Endothelial cell of umbilical vein (primary cell): ENCODE results near the gene TRPM5. TPM values are rescaled to one million over a fixed set of nuclear protein-coding genes. Genes with fewer than 3 reads are reported as not detected.

ENCODE experiments used
- BruUV-seq: library from RNA; stranded (reverse); fragments of 400-500 nt; replicated peaks from 2 replicates; lab custom pipeline; 2021; lab: Mats Ljungman, UMichigan
- CTCF ChIA-PET: fragments of 300-600, 350-600 bp; sonication (Branson Sonifier 250); formaldehyde crosslinking; loops from one replicate; lab custom pipeline; 2021; ENCODE audit warnings: antibody characterized with exemption, inconsistent platforms; lab: Charles Lee
- POLR2A ChIA-PET: fragments of 300-600, 350-600 bp; sonication (Branson Sonifier 250); formaldehyde crosslinking; loops from one replicate; lab custom pipeline; 2021; ENCODE audit warnings: antibody characterized with exemption, inconsistent platforms; lab: Charles Lee
- DNase-seq: peaks from one replicate; pipeline ENCODE4 v3.0.0-alpha.2; 2011; ENCODE audit warnings: low read depth, low spot score
- FAIRE-seq: peaks from 2 replicates; lab custom pipeline; 2011; peaks lifted over from hg19 to GRCh38; lab: Jason Lieb, UNC
- H2AFZ ChIP-seq: 2 replicates; pipeline ENCODE4 v1.6.0; 2012; ENCODE audit warnings: low read depth, low read length, control low read depth, inconsistent platforms
- H3K27ac ChIP-seq: 2 replicates; pipeline ENCODE4 v1.5.1; 2011; ENCODE audit warnings: low read depth, mild to moderate bottlenecking, control low read depth, low read length, moderate library complexity; ENCODE audit not compliant: insufficient read depth
- H3K27me3 ChIP-seq, 2 experiments: 2 replicates each; pipeline versions ENCODE4 v1.6.0 to v1.6.1; 2011; ENCODE audit warnings: low read length in 2 of 2, mixed read lengths in 1 of 2; ENCODE audit not compliant: control insufficient read depth in 2 of 2, insufficient read depth in 2 of 2
- H3K36me3 ChIP-seq, 2 experiments: 2 replicates in 1 of 2; 3 replicates in 1 of 2; pipeline ENCODE4 v1.5.1; 2011; ENCODE audit warnings: low read length in 2 of 2, mild to moderate bottlenecking in 1 of 2, moderate library complexity in 1 of 2; ENCODE audit not compliant: control insufficient read depth in 2 of 2, insufficient read depth in 2 of 2; ENCODE audit errors: extremely low read depth in 1 of 2
- H3K4me1 ChIP-seq: 3 replicates; pipeline ENCODE4 v1.5.1; 2011; ENCODE audit warnings: mild to moderate bottlenecking, low read length; ENCODE audit not compliant: control insufficient read depth, insufficient read depth; ENCODE audit errors: extremely low read depth
- H3K4me2 ChIP-seq: 2 replicates; pipeline ENCODE4 v1.6.1; 2011; ENCODE audit warnings: low read length, control low read depth, mixed read lengths; ENCODE audit not compliant: insufficient read depth
- H3K4me3 ChIP-seq, 3 experiments: fragments of 200-600 bp in 1 of 3; sonication (generic), shearing (Covaris generic) in 1 of 3; replicated peaks in 1 of 3; 2 replicates each; pipeline ENCODE4 v1.5.1; 2011 to 2016; ENCODE audit warnings: control low read depth in 3 of 3, low read length in 3 of 3, mild to moderate bottlenecking in 2 of 3, inconsistent platforms in 1 of 3, low read depth in 1 of 3, moderate library complexity in 1 of 3; ENCODE audit not compliant: insufficient read depth in 1 of 3
- H3K79me2 ChIP-seq: 2 replicates; pipeline ENCODE4 v1.6.0; 2012; ENCODE audit warnings: low read length, inconsistent platforms; ENCODE audit not compliant: control insufficient read depth, insufficient read depth
- H3K9ac ChIP-seq: replicated peaks from 2 replicates; pipeline ENCODE3; 2011; ENCODE audit warnings: low read length, control low read depth; ENCODE audit not compliant: insufficient read depth; ENCODE audit errors: extremely low read depth
- H3K9me1 ChIP-seq: replicated peaks from 3 replicates; pipeline ENCODE4 v1.6.0; 2011; ENCODE audit warnings: mild to moderate bottlenecking, low read length; ENCODE audit not compliant: control insufficient read depth, insufficient read depth; ENCODE audit errors: extremely low read depth
- H3K9me3 ChIP-seq: replicated peaks from 2 replicates; pipeline ENCODE4 v1.5.1; 2012; ENCODE audit warnings: low read length, inconsistent platforms; ENCODE audit not compliant: control insufficient read depth, insufficient read depth
- H4K20me1 ChIP-seq: replicated peaks from 2 replicates; pipeline ENCODE3; 2011; ENCODE audit warnings: mild to moderate bottlenecking, low read length; ENCODE audit not compliant: control insufficient read depth, insufficient read depth; ENCODE audit errors: extremely low read depth
- CTCF ChIP-seq, 2 donors: IDR thresholded peaks; 1 replicate in 1 of 2; 2 replicates in 1 of 2; pipeline ENCODE4 v1.5.1; 2011; ENCODE audit warnings: low read length in 2 of 2, mild to moderate bottlenecking in 2 of 2, moderate library complexity in 2 of 2, control low read depth in 1 of 2, inconsistent platforms in 1 of 2, low read depth in 1 of 2; ENCODE audit not compliant: insufficient read depth in 1 of 2; ENCODE audit errors: extremely low read depth in 1 of 2
- EZH2 ChIP-seq: IDR thresholded peaks from 2 replicates; pipeline ENCODE4 v1.6.1; 2012; ENCODE audit warnings: borderline replicate concordance, low read depth, mild to moderate bottlenecking, moderate library complexity, low read length, inconsistent platforms; ENCODE audit not compliant: severe bottlenecking
- FOS ChIP-seq: IDR thresholded peaks from 2 replicates; pipeline ENCODE4 v1.6.1; 2011; ENCODE audit warnings: mild to moderate bottlenecking, low read length, moderate library complexity, borderline replicate concordance; ENCODE audit not compliant: insufficient read depth
- GATA2 ChIP-seq: IDR thresholded peaks from 2 replicates; pipeline ENCODE4 v1.7.0; 2011; ENCODE audit warnings: low read depth, mild to moderate bottlenecking, moderate library complexity, mixed read lengths, low read length; ENCODE audit not compliant: insufficient read length, insufficient read depth
- JUN ChIP-seq: IDR thresholded peaks from 2 replicates; pipeline ENCODE4 v1.6.1; 2011; ENCODE audit warnings: borderline replicate concordance, low read depth; ENCODE audit not compliant: insufficient read length, insufficient read depth
- MAX ChIP-seq: IDR thresholded peaks from 2 replicates; pipeline ENCODE4 v1.6.1; 2011; ENCODE audit not compliant: insufficient read depth, insufficient read length
- MYC ChIP-seq: IDR thresholded peaks from one replicate; pipeline ENCODE4 v1.6.1; 2011; ENCODE audit warnings: mild to moderate bottlenecking, low read depth, low read length
- POLR2A ChIP-seq: IDR thresholded peaks from 2 replicates; pipeline ENCODE4 v1.6.1; 2012; ENCODE audit warnings: low read depth, mild to moderate bottlenecking, control low read depth, low read length
- POLR2AphosphoS5 ChIP-seq: IDR thresholded peaks from 2 replicates; pipeline ENCODE4 v1.6.1; 2012; ENCODE audit warnings: low read depth, mild to moderate bottlenecking, control low read depth, low read length, moderate library complexity; ENCODE audit not compliant: insufficient read depth
- dilution Hi-C: fragments of 300-500 bp; cut with MboI; formaldehyde crosslinking; loops from one replicate; pipeline ENCODE4 v1.15.0; 2019; ENCODE audit warnings: low sequenced_read_pairs; ENCODE audit not compliant: extremely low pct_ligation_motif_present
- intact Hi-C: fragments of 100-400 bp; cut with micrococcal nuclease; formaldehyde crosslinking; loops from one replicate; pipeline ENCODE4 v1.10.0; 2022
- polyA plus RNA-seq, 4 experiments: library from polyadenylated mRNA; depleted of rRNA in 3 of 4; stranded (reverse) in 3 of 4; unstranded in 1 of 4; fragments of >200 nt; gene quantifications; 2 replicates each; pipeline versions ENCODE4 v1.2.1 to v1.2.3, GENCODE V29; 2011 to 2012; ENCODE audit warnings: missing spikeins in 1 of 4
- total RNA-seq: library from RNA; stranded (reverse); gene quantifications from 2 replicates; pipeline ENCODE4 v1.2.3, GENCODE V29; 2021

Gene TRPM5
- total and polyA plus RNA-seq, 2 donors (not counting 3 experiments of a cell fraction or from before 2014, with no cell fraction given), result not detected

DNA sequence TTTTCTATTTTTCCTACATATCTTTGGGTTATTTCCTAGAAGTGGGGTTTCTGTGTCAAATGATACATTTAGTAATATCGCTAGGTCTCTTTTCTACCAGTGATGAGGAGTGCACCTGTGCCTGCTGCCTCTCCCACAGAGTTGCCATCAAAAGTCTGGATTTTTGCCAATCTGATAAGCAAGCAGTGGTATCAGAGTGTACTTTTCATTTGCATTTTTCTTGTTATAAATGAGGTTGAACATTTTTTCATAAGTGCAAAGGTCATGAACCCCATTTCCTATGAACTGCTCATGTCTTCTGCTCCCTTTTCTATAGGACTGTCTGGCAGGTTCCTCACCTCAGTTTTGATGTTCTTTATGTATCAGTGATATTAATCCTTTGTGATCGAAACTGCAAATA is 1.7 kb downstream of the TRPM5 start:
- TF ChIP-seq GATA2, result peak; percentile 32
- TF ChIP-seq FOS, result no peak
- Histone ChIP-seq H4K20me1 (no peaks in the 10 kb centered on the region), H3K4me3 (no peak overlapping the region), H3K9me1 (no peaks in the 10 kb centered on the region), H2AFZ (no peak overlapping the region), H3K36me3 (no peaks in the 10 kb centered on the region), H3K27ac (no peak overlapping the region), H3K4me1 (no peaks in the 10 kb centered on the region), H3K79me2 (no peaks in the 10 kb centered on the region), H3K9me3 (no peaks in the 10 kb centered on the region), H3K9ac (no peak overlapping the region), H3K27me3 (peaks cover 9 to 11% of the 10 kb centered on the region in 2 experiments), H3K4me2 (no peak overlapping the region)
- no peak for DNase-seq
- FAIRE-seq, result no peak
- dilution Hi-C loops, result no loop called here
- no TSS peak for BruUV-seq
- ChIA-PET CTCF (interaction anchor here (1.0 to 2.1 kb wide), 3 partner anchors 22 to 89 kb away, joined by 3 to 6 read pairs (median 3); no protein-coding TSS in a partner anchor), POLR2A (no interaction called here)
- intact Hi-C loops, result no loop called here

GRCh38 chr11:2441171-2441570 is 3.1 kb downstream of the TRPM5 start:
- DNase-seq, result no peak
- H3K27me3 ChIP-seq, result peaks cover 9 to 11% of the 10 kb centered on the region in 2 experiments
- H3K9ac ChIP-seq, result no peak overlapping the region
- dilution Hi-C loops (no loop called here), intact Hi-C loops (no loop called here)
- no peak for TF ChIP-seq JUN
- TF ChIP-seq EZH2, result no peak
- no peak for TF ChIP-seq MYC
- no peak for TF ChIP-seq MAX
- no peak for TF ChIP-seq POLR2A
- TF ChIP-seq FOS, result no peak
- no peak for TF ChIP-seq GATA2
- TF ChIP-seq CTCF (IDR thresholded peaks at IDR 0.05; ENCODE audit: extremely low read depth in 1 of 2, insufficient read depth in 1 of 2, low read depth in 1 of 2, low read length in 2 of 2), result no peak
- TF ChIP-seq POLR2AphosphoS5, result no peak
- POLR2A ChIA-PET, result no interaction called here
- H3K9me1 ChIP-seq, result no peaks in the 10 kb centered on the region
- no TSS peak for BruUV-seq
- H2AFZ ChIP-seq, result no peak overlapping the region
- no peak overlapping the region for H3K4me2 ChIP-seq
- no peaks in the 10 kb centered on the region for H3K36me3 ChIP-seq
- CTCF ChIA-PET, result interaction anchor here (1.0 to 2.1 kb wide), 4 partner anchors 10 to 90 kb away, joined by 3 to 6 read pairs (median 4); no protein-coding TSS in a partner anchor
- no peaks in the 10 kb centered on the region for H3K79me2 ChIP-seq
- H3K4me3 ChIP-seq, result no peak overlapping the region
- H3K9me3 ChIP-seq, result no peaks in the 10 kb centered on the region
- FAIRE-seq, result no peak
- H3K27ac ChIP-seq, result no peak overlapping the region
- H4K20me1 ChIP-seq, result no peaks in the 10 kb centered on the region
- H3K4me1 ChIP-seq, result no peaks in the 10 kb centered on the region
